Left renal cortex interstitium (tissue), 4 donors: ENCODE measurements around the gene ABCA3. TPM values are rescaled to one million over a fixed set of nuclear protein-coding genes. Genes with fewer than 3 reads are reported as not detected.
"Not testable (repeated sequence)": the region's sequence is repeated elsewhere in the genome, so short reads cannot be mapped to it uniquely, and the experiment has no call there.

Experiments
- DNase-seq, 4 donors: peaks; one replicate each; pipeline ENCODE4 v3.0.0-alpha.2; 2013; ENCODE audit warnings: low read depth in 4 of 4, low spot score in 2 of 4, missing footprints in 1 of 4
- polyA plus RNA-seq, 4 donors: library from polyadenylated mRNA; unstranded; fragments of 120-200 nt; gene quantifications; one replicate each; pipeline ENCODE4 v1.2.1, GENCODE V29; 2013; ENCODE audit not compliant: insufficient read length in 4 of 4

The ABCA3 gene
- polyA plus RNA-seq, 4 donors: 5.1 to 6.9 (median 6.1) TPM

GRCh38 chr16:2282866-2283555, 57.5 kb downstream of the ABCA3 start:
- no peak for DNase-seq

GRCh38 chr16:2282262-2282661, 58.3 kb downstream of the ABCA3 start:
- no peak for DNase-seq

- no peak for DNase-seq
Observed at GRCh38 chr16:2280981-2281542, 59.5 kb downstream of the ABCA3 start.

GRCh38 chr16:2280461-2280860, 60.1 kb downstream of the ABCA3 start:
- no peak for DNase-seq

GRCh38 chr16:2278956-2279800, 61.4 kb downstream of the ABCA3 start:
- no peak for DNase-seq

- no peak for DNase-seq
Observed at GRCh38 chr16:2278272-2278608, 62.3 kb downstream of the ABCA3 start.

- DNase-seq: no peak
Observed at GRCh38 chr16:2277466-2278271, 62.9 kb downstream of the ABCA3 start.

- DNase-seq: no peak
Observed at GRCh38 chr16:2276368-2277195, 63.9 kb downstream of the ABCA3 start.

- DNase-seq: no peak
Observed at GRCh38 chr16:2275476-2276367, 64.8 kb downstream of the ABCA3 start.

GRCh38 chr16:2273931-2274330, 66.6 kb downstream of the ABCA3 start:
- no peak for DNase-seq

GRCh38 chr16:2273484-2273883, 67.0 kb downstream of the ABCA3 start:
- no peak for DNase-seq

GRCh38 chr16:2271848-2272461, 68.6 kb downstream of the ABCA3 start:
- no peak for DNase-seq

- no peak for DNase-seq
Observed at GRCh38 chr16:2270588-2271470, 69.7 kb downstream of the ABCA3 start.

GRCh38 chr16:2270070-2270462, 70.5 kb downstream of the ABCA3 start:
- DNase-seq: no peak

- peak; percentile 96 to 99 (median 99) for DNase-seq
Observed at GRCh38 chr16:2267913-2268666, 72.4 kb downstream of the ABCA3 start, which contains the start of gene RNPS1. Gene RNPS1 (minus strand): TSS chr16:2268126. CDS start chr16:2264643, 3,483 bp downstream.

- DNase-seq: not testable (repeated sequence)
Observed at GRCh38 chr16:2267505-2267912, 73.0 kb downstream of the ABCA3 start.

- not testable (repeated sequence) for DNase-seq
Observed at GRCh38 chr16:2266887-2267286, 73.6 kb downstream of the ABCA3 start.
